Thyroid gland (tissue), 4 donors: ENCODE data around the gene B3GALT6. TPM values are rescaled to one million over a fixed set of nuclear protein-coding genes. Genes with fewer than 3 reads are reported as not detected.

ENCODE experiments used
- DNase-seq, 2 donors: peaks; one replicate each; pipeline ENCODE4 v3.0.0-alpha.2; 2019
- H3K27ac ChIP-seq, 3 donors: fragments of 200-600 bp; sonication (generic); 1 replicate in 2 of 3; 2 replicates in 1 of 3; pipeline ENCODE4 v1.5.1; 2016 to 2019; ENCODE audit warnings: mild to moderate bottlenecking in 1 of 3, moderate library complexity in 1 of 3
- H3K27me3 ChIP-seq: fragments of 200-600 bp; sonication (generic); one replicate; pipeline ENCODE4 v1.5.1; 2019
- H3K36me3 ChIP-seq, 2 donors: fragments of 200-600 bp; sonication (generic); one replicate each; pipeline ENCODE4 v1.5.1; 2016 to 2019
- H3K4me1 ChIP-seq, 2 donors: fragments of 200-600 bp; sonication (generic); one replicate each; pipeline ENCODE4 v1.5.1; 2017 to 2019
- H3K4me3 ChIP-seq, 3 donors: fragments of 200-600 bp; sonication (generic); replicated peaks in 1 of 3; 1 replicate in 2 of 3; 2 replicates in 1 of 3; pipeline ENCODE4 v1.5.1; 2016; ENCODE audit warnings: mild to moderate bottlenecking in 1 of 3
- H3K9me3 ChIP-seq: fragments of 200-600 bp; sonication (generic); one replicate; pipeline ENCODE4 v1.5.1; 2017
- CTCF ChIP-seq, 6 experiments: fragments of 200-600 bp in 3 of 6; fragments of 450-650 bp in 3 of 6; sonication (generic) in 3 of 6; IDR thresholded peaks; one replicate each; pipeline ENCODE4 v1.5.1; 2016 to 2019; ENCODE audit warnings: antibody characterized with exemption in 6 of 6, mild to moderate bottlenecking in 2 of 6, inconsistent platforms in 1 of 6, moderate library complexity in 1 of 6
- POLR2A ChIP-seq, 2 donors: fragments of 450-650 bp; IDR thresholded peaks; one replicate each; pipeline ENCODE4 v1.6.1; 2017; ENCODE audit warnings: antibody characterized with exemption in 2 of 2, mild to moderate bottlenecking in 2 of 2, moderate library complexity in 1 of 2
- whole genome bisulfite sequencing, 2 donors: methylation state at CpG; one replicate each; pipeline ENCODE4 v1.1.5; 2017; 5-methylcytosine and 5-hydroxymethylcytosine counted together
- intact Hi-C: fragments of 100-400 bp; cut with DNase I; formaldehyde crosslinking; loops from one replicate; pipeline ENCODE4 v1.15.1; 2023
- total RNA-seq, 4 donors: library from RNA; depleted of rRNA; stranded (reverse); fragments of >200 nt; gene quantifications; one replicate each; pipeline ENCODE4 v1.2.3, GENCODE V29; 2016

B3GALT6 gene
- total RNA-seq, 4 donors from 2014 or later = 18.0 to 32.2 (median 25.5) TPM

GRCh38 chr1:1275836-1276235 lies 43.8 kb downstream of the B3GALT6 start:
- peaks cover 26 to 27% of the 10 kb centered on the region in 2 donors for H3K4me1 ChIP-seq
- 83 to 92% methylated on average over 9 of the region's 9 CpGs for WGBS, 2 donors
- intact Hi-C loops = loop anchor here (10.0 kb wide), 1 partner anchor 49 kb away; the partner anchor contains the start of genes CPTP and INTS11
- DNase-seq = no peak
- H3K4me3 ChIP-seq = no peak overlapping the region
- no peaks in the 10 kb centered on the region for H3K27me3 ChIP-seq
- TF ChIP-seq POLR2A (IDR thresholded peaks at IDR 0.05) (no peak), CTCF (IDR thresholded peaks at IDR 0.05) (no peak)
- no peaks in the 10 kb centered on the region for H3K9me3 ChIP-seq
- no peaks in the 10 kb centered on the region for H3K36me3 ChIP-seq
- H3K27ac ChIP-seq = no peak overlapping the region

- Histone ChIP-seq H3K36me3 (no peaks in the 10 kb centered on the region), H3K27ac (no peak overlapping the region), H3K9me3 (no peaks in the 10 kb centered on the region), H3K27me3 (no peaks in the 10 kb centered on the region), H3K4me1 (peaks cover 13 to 16% of the 10 kb centered on the region in 2 donors), H3K4me3 (no peak overlapping the region)
- 97% methylated on average over 13 of the region's 13 CpGs for WGBS, 2 donors
- no peak for TF ChIP-seq CTCF (IDR thresholded peaks at IDR 0.05)
- TF ChIP-seq POLR2A (IDR thresholded peaks at IDR 0.05) = no peak
- no peak for DNase-seq
- intact Hi-C loops = loop anchor here (10.0 kb wide), 1 partner anchor 46 kb away; the partner anchor contains the start of genes CPTP and INTS11
Observed at GRCh38 chr1:1278620-1279019, 46.6 kb downstream of the B3GALT6 start.

- WGBS, 2 donors = 91 to 93% methylated on average over 17 of the region's 17 CpGs
- H3K9me3 ChIP-seq = no peaks in the 10 kb centered on the region
- TF ChIP-seq CTCF (IDR thresholded peaks at IDR 0.05) (no peak), POLR2A (IDR thresholded peaks at IDR 0.05) (no peak)
- H3K36me3 ChIP-seq = no peaks in the 10 kb centered on the region
- H3K4me3 ChIP-seq = no peak overlapping the region
- no peaks in the 10 kb centered on the region for H3K27me3 ChIP-seq
- DNase-seq = no peak
- H3K27ac ChIP-seq = no peak overlapping the region
- intact Hi-C loops = loop anchor here (10.0 kb wide), 1 partner anchor 46 kb away; the partner anchor contains the start of genes CPTP and INTS11
- peaks cover 13 to 16% of the 10 kb centered on the region in 2 donors for H3K4me1 ChIP-seq
Observed at GRCh38 chr1:1279028-1279427, 47.0 kb downstream of the B3GALT6 start.

- H3K4me3 ChIP-seq = no peak overlapping the region
- no peak for DNase-seq
- WGBS, 2 donors = 94 to 100% methylated on average over 9 to 13 of the region's 21 CpGs
- peaks cover 6 to 11% of the 10 kb centered on the region in 2 donors for H3K4me1 ChIP-seq
- no peaks in the 10 kb centered on the region for H3K36me3 ChIP-seq
- H3K9me3 ChIP-seq = no peaks in the 10 kb centered on the region
- intact Hi-C loops = no loop called here
- H3K27me3 ChIP-seq = no peaks in the 10 kb centered on the region
- H3K27ac ChIP-seq = no peak overlapping the region
- no peak for TF ChIP-seq CTCF (IDR thresholded peaks at IDR 0.05)
- no peak for TF ChIP-seq POLR2A (IDR thresholded peaks at IDR 0.05)
Observed at GRCh38 chr1:1280782-1281481, 48.9 kb downstream of the B3GALT6 start.
